Bone marrow (tissue), 2 donors: ENCODE measurements around the gene TMEM145.
"Not testable (repeated sequence)": the region's sequence is repeated elsewhere in the genome, so short reads cannot be mapped to it uniquely, and the experiment has no call there.

Experiments
- DNase-seq, 2 donors: peaks; one replicate each; lab custom pipeline; 2025; lab: John Stamatoyannopoulos, UW

TMEM145 gene

DNA sequence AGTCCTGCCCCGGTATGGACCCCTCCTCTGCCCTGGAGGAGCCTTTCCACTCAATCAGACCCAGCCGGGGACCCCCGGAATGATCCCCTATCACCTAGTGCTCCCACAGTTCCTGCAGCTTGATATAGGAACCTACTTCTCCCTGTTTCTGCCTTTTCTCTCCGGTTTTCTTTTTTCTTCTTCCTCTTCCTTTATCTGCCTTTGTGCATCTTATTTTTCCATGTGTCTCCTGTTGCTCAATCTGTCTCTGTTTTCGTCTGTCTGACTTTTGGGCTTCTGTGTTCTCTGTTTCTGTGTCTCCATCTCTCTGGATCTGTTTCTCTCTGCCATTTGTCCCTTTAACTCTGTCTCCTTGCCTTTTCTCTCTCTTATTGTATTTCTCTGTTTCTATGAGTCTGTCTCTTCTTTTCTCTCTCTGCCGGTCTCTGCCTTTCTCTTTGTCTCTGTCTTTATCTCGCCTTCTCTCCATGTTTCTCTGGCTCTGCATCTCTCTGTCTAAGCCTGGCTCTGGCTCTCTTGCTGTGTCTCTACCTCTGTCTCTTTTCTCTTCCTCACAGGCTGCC, 22.3 kb downstream of the TMEM145 start:
- no peak for DNase-seq

DNA sequence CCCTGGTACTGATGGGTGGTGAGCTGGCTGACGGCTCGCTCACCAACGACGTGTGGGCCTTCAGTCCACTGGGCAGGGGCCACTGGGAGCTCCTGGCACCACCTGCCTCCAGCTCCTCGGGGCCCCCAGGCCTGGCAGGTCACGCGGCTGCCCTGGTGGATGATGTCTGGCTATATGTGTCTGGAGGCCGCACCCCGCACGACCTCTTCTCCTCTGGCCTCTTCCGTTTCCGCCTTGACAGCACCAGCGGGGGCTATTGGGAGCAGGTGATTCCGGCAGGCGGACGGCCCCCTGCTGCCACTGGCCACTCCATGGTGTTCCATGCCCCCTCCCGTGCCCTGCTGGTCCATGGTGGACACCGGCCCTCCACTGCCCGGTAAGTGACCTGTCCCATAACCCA, 22.9 kb downstream of the TMEM145 start:
- no peak for DNase-seq

DNA sequence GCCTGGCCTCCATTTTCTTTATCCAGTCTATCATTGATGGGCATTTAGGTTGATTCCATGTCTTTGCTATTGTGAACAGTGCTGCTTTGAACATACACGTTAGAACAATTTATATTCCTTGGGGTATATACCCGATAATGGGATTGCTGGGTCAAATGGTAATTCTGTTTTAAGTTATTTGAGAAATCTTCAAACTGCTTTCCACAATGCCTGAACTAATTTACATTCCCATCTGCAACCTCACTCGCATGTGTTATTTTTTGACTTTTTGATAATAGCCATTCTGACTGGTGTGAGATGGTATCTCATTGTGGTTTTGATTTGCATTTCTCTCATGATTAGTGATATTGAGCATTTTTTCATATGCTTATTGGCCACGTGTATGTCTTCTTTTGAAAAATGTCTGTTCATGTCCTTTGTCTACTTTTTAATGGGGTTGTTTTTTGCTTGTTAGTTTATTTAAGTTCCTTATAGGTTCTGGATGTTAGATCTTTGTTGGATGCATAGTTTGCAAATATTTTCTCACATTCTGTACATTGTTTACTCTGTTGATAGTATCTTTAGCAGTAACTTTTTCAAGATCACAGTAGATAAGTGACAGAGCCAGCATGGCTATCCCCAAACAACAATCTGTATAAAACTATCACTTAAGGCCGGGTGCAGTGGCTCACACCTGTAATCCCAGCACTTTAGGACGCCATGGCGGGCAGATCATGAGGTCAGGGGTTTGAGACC, 26.2 kb downstream of the TMEM145 start:
- not testable (repeated sequence) for DNase-seq

DNA sequence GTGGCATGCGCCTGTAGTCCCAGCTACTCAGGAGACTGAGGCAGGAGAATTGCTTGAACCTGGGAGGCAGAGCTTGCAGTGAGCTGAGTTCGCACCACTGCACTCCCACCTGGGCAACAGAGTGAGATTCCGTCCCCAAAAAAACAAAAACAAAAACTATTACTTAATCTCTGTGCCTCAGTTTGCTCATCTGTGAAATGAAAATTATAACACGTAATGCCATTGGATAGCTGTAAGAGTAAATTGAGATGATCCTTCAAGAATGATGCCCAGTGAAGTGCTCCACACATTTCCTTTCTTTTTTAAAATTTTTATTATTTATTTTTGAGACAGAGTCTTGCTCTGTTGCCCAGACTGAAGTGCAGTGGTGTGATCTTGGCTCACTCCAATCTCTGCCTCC, 26.8 kb downstream of the TMEM145 start:
- not testable (repeated sequence) for DNase-seq

DNA sequence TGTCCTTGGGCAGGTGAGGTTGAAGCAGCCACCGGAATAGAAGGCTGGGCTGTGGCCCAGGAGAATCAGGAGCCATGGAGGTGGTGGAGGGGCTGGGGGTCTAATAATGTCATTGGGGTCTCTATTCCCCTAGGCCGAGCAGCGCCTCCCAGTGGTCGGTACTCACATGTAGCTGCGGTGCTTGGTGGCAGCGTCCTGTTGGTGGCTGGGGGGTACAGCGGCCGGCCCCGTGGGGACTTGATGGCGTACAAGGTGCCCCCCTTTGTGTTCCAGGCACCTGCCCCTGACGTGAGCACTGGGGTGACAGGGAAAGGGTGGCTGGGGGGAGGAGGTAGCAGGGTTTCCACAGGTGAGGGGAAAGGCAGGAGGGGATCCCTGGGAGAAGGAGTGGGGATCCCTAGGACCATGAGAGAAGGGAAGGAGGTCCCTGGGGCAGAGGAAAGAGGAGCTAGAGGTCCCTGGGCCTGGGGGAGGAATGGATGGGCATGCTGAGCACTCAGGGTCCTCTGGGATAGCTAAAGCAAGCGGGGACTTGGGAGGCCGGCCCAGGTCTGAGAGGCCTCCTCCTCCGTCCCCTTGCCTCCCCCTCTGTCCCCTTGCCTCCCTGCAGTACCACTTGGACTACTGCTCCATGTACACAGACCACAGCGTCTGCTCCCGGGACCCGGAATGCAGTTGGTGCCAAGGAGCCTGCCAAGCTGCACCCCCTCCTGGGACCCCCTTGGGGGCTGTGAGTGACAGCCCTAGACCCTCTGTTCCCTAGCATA, 30.4 kb downstream of the TMEM145 start:
- no peak for DNase-seq

DNA sequence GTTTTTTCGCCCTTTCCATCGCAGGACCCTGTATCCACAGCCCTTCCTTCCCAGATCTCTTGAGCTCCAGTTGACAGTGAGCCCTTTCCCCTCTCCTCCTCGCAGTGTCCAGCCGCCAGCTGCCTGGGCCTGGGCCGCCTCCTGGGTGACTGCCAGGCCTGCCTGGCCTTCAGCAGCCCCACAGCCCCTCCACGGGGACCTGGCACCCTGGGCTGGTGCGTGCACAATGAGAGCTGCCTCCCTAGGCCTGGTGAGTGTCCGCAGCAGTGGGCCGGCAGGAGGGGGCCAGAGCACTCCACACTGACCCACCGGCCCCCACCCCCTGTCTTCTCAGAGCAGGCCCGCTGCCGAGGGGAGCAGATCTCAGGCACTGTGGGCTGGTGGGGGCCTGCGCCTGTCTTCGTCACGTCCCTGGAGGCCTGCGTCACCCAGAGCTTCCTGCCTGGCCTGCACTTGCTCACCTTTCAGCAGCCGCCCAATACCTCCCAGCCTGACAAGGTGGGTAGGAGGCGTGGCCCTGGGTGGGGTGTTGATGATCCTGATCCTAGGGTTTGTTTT, 31.3 kb downstream of the TMEM145 start:
- no peak for DNase-seq

DNA sequence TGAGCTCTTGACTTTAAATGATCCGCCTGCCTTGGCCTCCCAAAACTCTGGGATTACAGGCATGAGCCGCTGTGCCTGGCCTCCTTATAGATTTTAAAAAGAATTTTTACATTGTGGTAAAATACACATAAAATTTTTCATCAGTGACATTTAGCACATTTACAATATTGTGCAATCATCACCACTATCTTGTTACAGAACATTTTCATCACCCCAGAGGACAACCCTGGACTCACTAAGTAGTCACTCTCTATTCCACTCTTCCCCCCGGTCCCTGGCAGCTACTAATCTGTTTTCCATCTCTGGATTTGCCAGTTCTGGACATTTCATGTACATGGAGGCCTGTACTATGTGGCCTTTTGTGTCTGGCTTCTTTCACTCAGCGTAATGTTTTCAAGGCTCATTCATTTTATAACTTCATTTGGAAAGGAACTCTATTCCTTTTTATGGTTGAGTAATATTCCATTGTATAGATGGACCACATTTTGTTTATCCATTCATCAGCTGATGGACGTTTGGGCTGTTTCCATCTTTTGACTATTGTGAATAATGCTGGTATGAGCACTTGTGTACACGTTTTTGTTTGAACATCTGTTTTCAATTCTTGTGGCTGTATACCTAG, 32.2 kb downstream of the TMEM145 start:
- no peak for DNase-seq

DNA sequence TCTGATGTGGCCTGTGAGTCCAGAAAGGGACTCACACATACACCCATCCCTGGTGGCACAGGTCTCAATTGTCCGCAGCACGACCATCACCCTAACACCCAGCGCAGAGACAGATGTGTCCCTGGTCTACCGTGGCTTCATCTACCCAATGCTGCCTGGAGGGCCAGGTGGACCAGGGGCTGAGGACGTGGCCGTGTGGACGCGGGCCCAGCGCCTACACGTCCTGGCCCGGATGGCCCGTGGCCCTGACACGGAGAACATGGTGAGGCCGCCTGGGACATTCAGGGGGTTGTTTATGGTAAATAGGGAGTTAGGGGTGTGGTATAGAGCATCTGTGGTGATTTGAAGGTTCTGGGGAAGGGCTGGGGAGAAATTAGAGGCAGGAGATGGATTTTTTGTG, 35.1 kb downstream of the TMEM145 start:
- no peak for DNase-seq

DNA sequence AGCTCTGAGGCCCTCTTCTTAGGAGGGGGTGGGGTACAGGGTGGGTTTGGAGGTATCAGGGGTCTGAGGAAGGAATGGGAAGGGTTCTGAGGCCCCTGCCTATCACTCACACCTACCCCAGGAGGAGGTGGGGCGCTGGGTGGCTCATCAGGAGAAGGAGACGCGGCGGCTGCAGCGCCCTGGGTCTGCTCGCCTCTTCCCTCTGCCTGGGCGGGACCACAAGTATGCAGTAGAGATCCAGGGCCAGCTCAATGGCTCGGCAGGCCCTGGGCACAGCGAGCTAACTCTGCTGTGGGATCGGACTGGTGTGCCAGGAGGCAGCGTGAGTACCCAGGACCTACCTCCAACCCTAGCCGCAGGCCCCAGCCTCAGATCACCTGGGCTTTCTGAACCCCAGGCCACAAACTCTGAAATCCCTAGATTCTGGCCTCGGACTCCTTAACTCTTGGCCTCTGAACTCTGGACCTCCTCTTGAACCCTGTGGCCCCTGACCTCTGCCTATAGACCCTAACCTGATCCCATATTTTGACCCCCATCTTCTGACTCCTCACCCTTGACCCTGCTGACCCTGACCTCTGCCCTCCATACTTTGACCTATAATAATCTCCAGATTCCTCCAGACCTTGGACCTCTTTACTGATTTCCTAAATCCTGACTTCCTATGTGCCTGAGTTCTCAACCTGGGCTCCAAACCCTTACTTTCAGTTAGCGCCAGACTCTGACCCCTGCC, 36.4 kb downstream of the TMEM145 start:
- no peak for DNase-seq

DNA sequence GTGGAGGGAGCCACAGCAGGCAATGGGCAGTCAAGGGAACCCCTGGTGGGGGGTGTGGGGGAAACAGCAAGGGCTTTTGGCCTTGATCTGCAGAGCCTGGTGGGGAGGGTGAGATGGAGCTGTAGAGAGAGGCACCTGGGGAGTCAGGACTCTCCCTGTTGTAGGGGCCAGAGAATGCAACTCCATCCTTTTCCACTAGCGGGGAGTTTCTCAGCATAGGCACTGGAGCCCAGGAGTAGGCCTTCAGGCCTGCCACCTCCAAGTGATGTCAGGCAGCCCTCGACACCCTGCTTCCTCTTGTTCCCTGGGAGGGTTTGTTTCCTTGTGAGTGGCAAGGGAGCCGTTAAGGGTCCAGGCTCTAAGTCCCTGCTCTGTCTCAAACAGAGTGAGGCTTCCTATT, 37.3 kb downstream of the TMEM145 start:
- DNase-seq = no peak

DNA sequence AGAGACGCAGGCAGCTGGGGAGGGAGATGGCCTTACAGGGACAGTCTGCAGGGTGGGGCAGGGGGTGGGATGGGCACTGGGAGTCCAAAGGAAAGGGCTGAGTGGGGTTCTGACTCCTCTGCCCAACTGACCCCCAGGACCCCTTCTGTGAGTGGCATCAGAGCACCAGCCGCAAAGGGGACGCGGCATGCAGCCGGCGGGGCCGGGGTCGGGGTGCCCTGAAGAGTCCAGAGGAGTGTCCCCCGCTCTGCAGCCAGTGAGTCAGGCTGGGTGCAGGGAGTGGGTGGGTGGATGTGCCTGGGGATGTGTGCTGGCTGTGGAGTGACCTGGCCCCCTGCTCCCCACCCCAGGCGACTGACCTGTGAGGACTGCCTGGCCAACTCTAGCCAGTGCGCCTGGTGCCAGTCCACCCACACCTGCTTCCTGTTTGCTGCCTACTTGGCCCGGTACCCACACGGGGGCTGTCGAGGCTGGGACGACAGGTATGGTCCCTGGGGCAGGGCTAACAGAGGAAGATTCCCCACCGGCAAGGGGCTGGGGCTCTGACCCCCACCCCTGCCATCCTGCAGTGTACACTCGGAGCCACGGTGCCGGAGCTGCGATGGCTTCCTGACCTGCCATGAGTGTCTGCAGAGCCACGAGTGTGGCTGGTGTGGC, 38.1 kb downstream of the TMEM145 start:
- no peak for DNase-seq

DNA sequence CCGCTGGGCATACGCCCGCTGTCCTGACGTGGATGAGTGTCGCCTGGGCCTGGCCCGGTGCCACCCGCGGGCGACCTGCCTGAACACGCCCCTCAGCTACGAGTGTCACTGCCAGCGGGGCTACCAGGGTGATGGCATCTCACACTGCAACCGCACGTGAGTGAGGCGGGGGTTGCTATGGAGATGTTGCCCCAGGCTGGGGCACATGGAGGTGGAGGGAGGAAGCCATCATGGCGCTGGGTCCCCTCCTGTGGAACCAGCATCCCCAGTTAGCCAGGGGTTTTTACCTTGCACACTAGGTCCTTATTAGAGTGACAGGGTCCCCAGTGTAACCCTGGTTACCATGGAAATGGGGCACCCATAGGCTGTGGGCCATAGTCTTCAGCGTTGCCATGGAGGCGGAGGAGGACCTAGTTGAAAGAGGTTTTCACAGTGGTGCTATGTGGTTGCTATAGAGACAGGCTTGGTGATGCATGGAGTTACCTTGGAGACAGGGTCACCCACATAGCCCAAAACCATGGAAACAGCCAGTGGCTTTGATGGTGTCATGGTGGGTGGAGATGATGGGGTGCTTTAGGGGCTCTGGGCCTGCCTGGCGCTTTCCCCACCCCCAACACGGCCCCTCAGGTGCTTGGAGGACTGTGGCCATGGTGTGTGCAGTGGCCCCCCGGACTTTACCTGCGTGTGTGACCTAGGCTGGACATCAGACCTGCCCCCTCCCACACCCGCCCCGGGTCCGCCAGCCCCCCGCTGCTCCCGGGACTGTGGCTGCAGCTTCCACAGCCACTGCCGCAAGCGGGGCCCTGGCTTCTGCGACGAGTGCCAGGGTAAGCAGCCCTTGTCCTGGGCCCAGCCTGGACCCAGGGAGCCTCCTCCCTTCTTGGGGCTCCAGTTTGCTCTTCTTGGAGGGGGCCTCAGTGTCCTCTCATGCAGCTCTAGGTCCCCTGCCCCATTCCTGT, 39.5 kb downstream of the TMEM145 start:
- DNase-seq = no peak

DNA sequence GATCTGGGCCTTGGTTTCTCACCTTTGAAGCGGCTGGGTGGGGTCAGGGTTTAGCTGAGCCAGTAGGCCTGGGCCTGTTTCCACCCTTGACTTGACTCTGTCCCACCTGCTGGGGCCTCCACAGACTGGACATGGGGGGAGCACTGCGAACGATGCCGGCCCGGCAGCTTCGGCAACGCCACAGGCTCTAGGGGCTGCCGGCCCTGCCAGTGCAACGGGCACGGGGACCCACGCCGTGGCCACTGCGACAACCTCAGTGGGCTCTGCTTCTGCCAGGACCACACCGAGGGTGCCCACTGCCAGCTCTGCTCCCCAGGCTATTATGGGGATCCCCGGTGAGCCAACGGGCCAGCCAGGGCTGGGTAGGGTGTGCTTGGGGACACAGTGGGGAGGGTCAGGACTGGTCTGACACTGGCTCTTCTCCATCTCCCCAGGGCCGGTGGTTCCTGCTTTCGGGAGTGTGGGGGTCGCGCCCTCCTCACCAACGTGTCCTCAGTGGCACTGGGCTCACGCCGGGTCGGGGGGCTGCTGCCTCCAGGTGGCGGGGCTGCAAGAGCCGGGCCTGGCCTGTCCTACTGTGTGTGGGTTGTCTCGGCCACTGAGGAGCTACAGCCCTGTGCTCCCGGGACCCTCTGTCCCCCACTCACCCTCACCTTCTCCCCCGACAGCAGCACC, 40.4 kb downstream of the TMEM145 start:
- no peak for DNase-seq

DNA sequence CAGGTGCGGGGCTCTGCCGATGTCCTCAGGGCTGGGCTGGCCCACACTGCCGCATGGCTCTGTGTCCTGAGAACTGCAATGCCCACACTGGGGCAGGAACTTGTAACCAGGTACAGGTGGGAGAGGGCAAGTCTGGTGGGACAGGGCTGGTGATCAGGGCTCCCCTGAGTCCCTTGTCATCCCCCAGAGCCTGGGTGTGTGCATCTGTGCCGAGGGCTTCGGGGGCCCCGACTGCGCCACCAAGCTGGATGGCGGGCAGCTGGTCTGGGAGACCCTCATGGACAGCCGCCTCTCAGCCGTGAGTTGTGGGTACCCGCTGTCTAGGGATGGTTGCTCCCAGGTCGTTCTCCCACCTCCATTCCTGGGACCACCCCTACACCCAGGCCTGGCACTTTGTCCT, 42.8 kb downstream of the TMEM145 start:
- DNase-seq = no peak

DNA sequence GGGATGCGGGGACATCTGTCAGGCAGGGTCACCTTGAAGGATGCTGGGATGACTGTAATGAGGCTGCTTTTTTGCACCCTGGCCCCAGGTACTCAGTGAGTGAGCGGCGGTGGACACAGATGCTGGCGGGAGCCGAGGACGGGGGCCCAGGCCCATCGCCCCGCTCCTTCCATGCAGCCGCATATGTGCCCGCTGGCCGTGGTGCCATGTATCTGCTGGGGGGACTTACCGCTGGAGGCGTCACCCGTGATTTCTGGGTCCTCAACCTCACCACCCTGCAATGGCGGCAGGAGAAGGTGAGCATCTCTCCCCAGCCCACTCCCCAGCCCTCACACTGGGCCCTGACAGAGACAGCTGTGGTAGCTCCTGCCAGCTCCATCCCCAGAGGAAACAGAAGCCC, 43.6 kb downstream of the TMEM145 start:
- no peak for DNase-seq

DNA sequence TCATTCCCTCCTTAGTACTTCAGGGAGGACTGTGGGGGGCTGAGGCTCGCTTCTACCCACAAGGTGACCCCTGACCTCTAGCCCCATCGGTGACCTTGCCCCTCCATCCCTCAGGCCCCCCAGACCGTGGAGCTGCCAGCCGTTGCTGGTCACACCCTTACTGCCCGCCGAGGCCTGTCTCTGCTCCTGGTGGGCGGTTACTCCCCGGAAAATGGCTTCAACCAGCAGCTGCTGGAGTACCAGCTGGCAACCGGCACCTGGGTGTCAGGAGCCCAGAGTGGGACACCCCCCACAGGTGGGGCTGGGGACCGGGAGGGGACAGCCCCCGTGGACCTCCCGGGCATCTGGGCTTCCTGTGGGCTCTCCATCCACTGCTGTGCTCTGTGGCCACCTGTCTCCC, 44.2 kb downstream of the TMEM145 start:
- DNase-seq = no peak

DNA sequence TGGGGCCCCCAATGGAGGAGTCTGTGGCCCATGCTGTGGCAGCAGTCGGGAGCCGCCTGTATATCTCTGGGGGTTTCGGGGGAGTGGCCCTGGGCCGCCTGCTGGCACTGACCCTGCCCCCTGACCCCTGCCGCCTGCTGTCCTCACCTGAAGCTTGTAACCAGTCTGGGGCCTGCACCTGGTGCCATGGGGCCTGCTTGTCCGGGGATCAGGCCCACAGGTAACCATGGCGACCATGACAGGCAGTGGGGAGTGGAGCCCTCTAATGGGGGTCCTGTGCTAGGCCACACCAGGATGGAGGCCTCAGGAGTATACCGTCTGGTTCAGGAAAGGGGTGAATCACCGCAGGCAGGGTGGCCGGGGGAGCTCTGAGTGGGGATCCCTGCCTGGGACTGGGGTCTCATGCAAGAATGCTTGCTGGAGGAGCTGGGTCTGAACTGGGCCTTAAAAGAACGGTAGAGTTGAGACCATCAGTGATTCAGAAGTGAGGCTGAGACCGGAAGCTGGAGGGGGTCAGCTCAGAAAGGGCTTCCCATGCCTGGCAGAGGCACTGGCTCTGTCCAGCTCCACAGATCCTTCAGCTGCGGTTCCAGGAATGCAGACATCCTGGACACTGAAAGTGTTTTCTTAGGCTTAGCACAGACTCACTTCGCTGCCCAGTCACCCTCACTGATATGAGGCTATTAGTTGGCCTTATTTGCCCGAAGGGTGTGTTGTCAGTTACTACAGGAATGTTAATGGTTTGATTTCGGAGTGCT, 47.9 kb downstream of the TMEM145 start:
- DNase-seq = no peak

DNA sequence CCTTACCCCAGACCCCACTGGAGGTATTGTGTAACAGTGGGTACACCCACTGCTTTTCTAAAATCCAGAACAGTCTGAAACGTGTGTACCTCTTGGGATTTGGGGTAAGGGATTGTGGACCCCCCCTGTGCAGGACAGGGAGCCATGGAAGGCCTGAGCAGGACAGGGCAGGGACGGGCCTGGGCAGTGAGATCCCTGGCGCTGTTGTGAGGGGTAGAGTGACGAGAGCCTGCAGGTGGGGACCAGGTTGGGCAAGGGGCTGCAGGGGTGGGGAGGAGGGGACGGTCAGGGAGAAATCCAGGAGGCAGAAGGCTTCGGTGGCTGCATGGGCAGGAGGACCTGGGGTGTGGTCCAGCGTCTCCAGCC, 48.4 kb downstream of the TMEM145 start:
- no peak for DNase-seq

DNA sequence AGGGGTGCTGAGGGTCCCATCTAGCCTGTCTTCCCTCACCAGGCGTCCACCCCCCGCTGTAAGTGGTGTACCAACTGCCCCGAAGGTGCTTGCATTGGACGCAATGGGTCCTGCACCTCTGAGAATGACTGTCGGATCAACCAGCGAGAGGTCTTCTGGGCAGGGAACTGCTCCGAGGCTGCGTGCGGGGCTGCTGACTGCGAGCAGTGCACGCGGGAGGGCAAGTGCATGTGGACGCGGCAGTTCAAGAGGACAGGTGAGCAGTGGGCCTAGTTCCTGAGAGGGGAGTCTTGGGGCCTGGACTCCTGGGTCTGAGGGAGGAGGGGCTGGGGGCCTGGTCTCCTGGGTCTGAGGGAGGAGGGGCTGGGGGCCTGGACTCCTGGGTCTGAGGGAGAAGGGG, 49.2 kb downstream of the TMEM145 start:
- DNase-seq = no peak
